ENCODE results near the gene AP1G1. TPM values are rescaled to one million over a fixed set of nuclear protein-coding genes. Genes with fewer than 3 reads are reported as not detected.

The AP1G1 gene
- total RNA-seq, 1 experiment from 2014 or later, result 79.2 TPM

GRCh38 chr16:71761097-71761496 is 47.5 kb downstream of the AP1G1 start:
- Histone ChIP-seq H2AFZ (ENCODE audit: low read length) (no peak overlapping the region), H2BK12ac (ENCODE audit: insufficient read length, low read depth, low read length) (no peak overlapping the region), H3K27ac (ENCODE audit: insufficient read length, low read depth, low read length) (no peak overlapping the region), H4K5ac (ENCODE audit: insufficient read length, low read depth, low read length) (no peak overlapping the region), H2AK5ac (ENCODE audit: insufficient read length, low read length) (no peak overlapping the region), H3K4ac (ENCODE audit: low read depth, low read length) (no peak overlapping the region), H2BK20ac (ENCODE audit: low read depth, low read length, poor library complexity, severe bottlenecking) (no peak overlapping the region), H4K8ac (replicated peaks; ENCODE audit: insufficient read length, low read depth, low read length) (no peak overlapping the region), H3K56ac (ENCODE audit: insufficient read length, low read depth, low read length) (no peak overlapping the region), H3K4me1 (ENCODE audit: insufficient read depth, low read length) (no peaks in the 10 kb centered on the region), H2BK15ac (ENCODE audit: low read depth, low read length) (no peak overlapping the region), H3K23me2 (ENCODE audit: insufficient read length, low read depth, low read length, poor library complexity, severe bottlenecking) (no peaks in the 10 kb centered on the region), H3K18ac (ENCODE audit: insufficient read length, low read depth, low read length) (no peak overlapping the region), H3K9me3 (ENCODE audit: control insufficient read depth, low read depth, low read length) (no peaks in the 10 kb centered on the region), H2BK120ac (ENCODE audit: low read depth, low read length, poor library complexity, severe bottlenecking) (no peak overlapping the region), H3K4me2 (ENCODE audit: insufficient read depth, insufficient read length, low read length) (no peak overlapping the region), H4K91ac (ENCODE audit: insufficient read length, low read depth, low read length) (no peak overlapping the region), H3K23ac (ENCODE audit: insufficient read length, low read depth, low read length) (no peak overlapping the region), H2BK5ac (ENCODE audit: insufficient read length, low read length) (no peak overlapping the region), H3K79me1 (ENCODE audit: insufficient read depth, low read depth, low read length, poor library complexity, severe bottlenecking) (no peaks in the 10 kb centered on the region), H3K9ac (ENCODE audit: extremely low read depth, insufficient read length, low read length) (no peak overlapping the region), H3K14ac (ENCODE audit: insufficient read depth, low read length) (no peak overlapping the region), H3K27me3 (ENCODE audit: insufficient read depth, low read length) (no peaks in the 10 kb centered on the region), H3T11ph (ENCODE audit: low read length) (no peak overlapping the region), H3K79me2 (ENCODE audit: insufficient read depth, low read length) (no peaks in the 10 kb centered on the region), H4K20me1 (ENCODE audit: control insufficient read depth, insufficient read depth, insufficient read length) (no peaks in the 10 kb centered on the region)
- Mint-ChIP-seq H3K9me3 (no peaks in the 10 kb centered on the region), H3K36me3 (ENCODE audit: insufficient read depth in 1 of 3, low read depth in 3 of 3) (peaks cover 20 to 70% (median 60%) of the 10 kb centered on the region in 3 experiments; a peak in 6 of 7 replicates), H3K4me1 (no peaks in the 10 kb centered on the region), H3K27me3 (ENCODE audit: low read depth) (no peaks in the 10 kb centered on the region), H3K4me3 (no peak overlapping the region), H3K27ac (no peak overlapping the region)
- DNase-seq, result no peak
- TF ChIP-seq CTCF (conservative IDR thresholded peaks at IDR 0.05), result no peak
- WGBS (ENCODE audit: extremely low coverage, insufficient read length, low lambda C conversion rate), result no CpG with 5 or more reads among the region's 2 CpGs

Measured in H9 (cell line).